Peyer's patch (tissue), 4 donors: ENCODE measurements around the gene HSPA4.
A peak's percentile ranks its signal among the peaks of the same experiment; 100 is the strongest.

Experiments
- POLR2A ChIP-seq, 2 donors: fragments of 450-650 bp; IDR thresholded peaks; one replicate each; pipeline ENCODE4 v1.5.1; 2017; ENCODE audit warnings: antibody characterized with exemption in 2 of 2, mild to moderate bottlenecking in 2 of 2, moderate library complexity in 2 of 2
- TF ChIP-seq, protein P1 (sequence below), 6 experiments: fragments of 450-650 bp in 4 of 6; fragments of 200-600 bp in 2 of 6; sonication (generic) in 1 of 6; IDR thresholded peaks; one replicate each; pipeline ENCODE4 v1.5.1; 2017 to 2019; ENCODE audit warnings: antibody characterized with exemption in 6 of 6, mild to moderate bottlenecking in 3 of 6, moderate library complexity in 1 of 6

DNA sequence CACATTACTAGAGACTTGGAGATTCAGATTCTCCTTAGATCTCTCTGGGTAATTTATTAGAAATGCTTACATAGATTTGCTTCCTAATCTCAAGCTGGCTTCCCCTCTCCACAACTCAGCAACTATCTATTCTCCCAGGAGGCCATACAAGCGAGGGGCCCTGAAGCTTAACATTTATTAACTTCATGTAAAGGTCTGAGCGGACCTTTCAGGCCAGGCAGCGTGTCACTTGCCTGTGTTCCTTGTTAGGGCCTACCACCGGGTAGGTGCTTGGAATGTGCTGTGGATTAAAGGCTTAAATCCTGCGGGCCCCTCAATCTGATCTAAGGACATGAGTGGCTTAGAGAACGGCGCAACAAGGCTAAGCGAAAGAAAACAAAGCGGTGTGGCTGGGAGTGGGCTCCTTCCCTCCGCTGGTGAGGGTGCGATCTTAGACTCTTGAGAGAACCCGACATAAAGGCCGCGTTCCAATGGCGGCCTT, 712 bp upstream of the HSPA4 start:
- TF ChIP-seq, protein P1, sequence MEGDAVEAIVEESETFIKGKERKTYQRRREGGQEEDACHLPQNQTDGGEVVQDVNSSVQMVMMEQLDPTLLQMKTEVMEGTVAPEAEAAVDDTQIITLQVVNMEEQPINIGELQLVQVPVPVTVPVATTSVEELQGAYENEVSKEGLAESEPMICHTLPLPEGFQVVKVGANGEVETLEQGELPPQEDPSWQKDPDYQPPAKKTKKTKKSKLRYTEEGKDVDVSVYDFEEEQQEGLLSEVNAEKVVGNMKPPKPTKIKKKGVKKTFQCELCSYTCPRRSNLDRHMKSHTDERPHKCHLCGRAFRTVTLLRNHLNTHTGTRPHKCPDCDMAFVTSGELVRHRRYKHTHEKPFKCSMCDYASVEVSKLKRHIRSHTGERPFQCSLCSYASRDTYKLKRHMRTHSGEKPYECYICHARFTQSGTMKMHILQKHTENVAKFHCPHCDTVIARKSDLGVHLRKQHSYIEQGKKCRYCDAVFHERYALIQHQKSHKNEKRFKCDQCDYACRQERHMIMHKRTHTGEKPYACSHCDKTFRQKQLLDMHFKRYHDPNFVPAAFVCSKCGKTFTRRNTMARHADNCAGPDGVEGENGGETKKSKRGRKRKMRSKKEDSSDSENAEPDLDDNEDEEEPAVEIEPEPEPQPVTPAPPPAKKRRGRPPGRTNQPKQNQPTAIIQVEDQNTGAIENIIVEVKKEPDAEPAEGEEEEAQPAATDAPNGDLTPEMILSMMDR (IDR thresholded peaks at IDR 0.05), result peak in 1 of 6 experiments; percentile 2
- no peak for TF ChIP-seq POLR2A (IDR thresholded peaks at IDR 0.05)
